HCT116 (cell line): ENCODE measurements around the gene MINK1. TPM values are rescaled to one million over a fixed set of nuclear protein-coding genes. Genes with fewer than 3 reads are reported as not detected.

Experiments used
- ATAC-seq: fragments of 200-7000 bp; cut with Tn5 transposase; 2 replicates; pipeline ENCODE4 v1.9.1; 2020; ENCODE audit warnings: mild to moderate bottlenecking, moderate library complexity
- BruUV-seq: library from RNA; stranded (reverse); fragments of 400-500 nt; replicated peaks from 2 replicates; lab custom pipeline; 2021; lab: Mats Ljungman, UMichigan
- CTCF ChIA-PET: fragments of 300-600 bp; sonication (Branson Sonifier 250); formaldehyde crosslinking; loops from one replicate; lab custom pipeline; 2021; ENCODE audit warnings: antibody characterized with exemption; lab: Charles Lee
- POLR2A ChIA-PET: fragments of 300-600, 350-600 bp; sonication (Branson Sonifier 250); formaldehyde crosslinking; loops from one replicate; lab custom pipeline; 2021; ENCODE audit warnings: antibody characterized with exemption; lab: Charles Lee
- RAD21 ChIA-PET, 2 experiments: fragments of 300-600 bp; sonication (Branson Sonifier 250); formaldehyde crosslinking; loops; one replicate each; lab custom pipeline; 2023; ENCODE audit warnings: low total read pairs in 2 of 2; ENCODE audit not compliant: uncharacterized antibody in 2 of 2, unreplicated experiment in 2 of 2, low non-redundant PET in 1 of 2; lab: Charles Lee
- DNase-seq: peaks from one replicate; pipeline ENCODE4 v3.0.0-alpha.2; 2010; ENCODE audit warnings: low read depth, low spot score
- H2AFZ ChIP-seq: fragments of 200-600 bp; shearing (Covaris generic), sonication (generic); 2 replicates; pipeline ENCODE4 v1.6.1; 2017; ENCODE audit warnings: low read depth, mixed run types, mixed read lengths, antibody characterized with exemption, low read length; ENCODE audit not compliant: poor library complexity, severe bottlenecking
- H3K27ac ChIP-seq: 2 replicates; pipeline ENCODE4 v1.5.1; 2012; ENCODE audit warnings: low read depth, low read length
- H3K27me3 ChIP-seq: fragments of 200-600 bp; sonication (generic); 2 replicates; pipeline ENCODE4 v1.6.1; 2016; ENCODE audit warnings: mixed run types, low read length, mixed read lengths; ENCODE audit not compliant: insufficient read depth
- H3K36me3 ChIP-seq, 2 experiments: fragments of 200-500 bp in 1 of 2; fragments of 200-600 bp in 1 of 2; sonication (Bioruptor generic) in 1 of 2; sonication (generic) in 1 of 2; 2 replicates each; pipeline versions ENCODE4 v1.5.1 to v1.6.1; 2014 to 2016; ENCODE audit warnings: low read length in 2 of 2, inconsistent platforms in 1 of 2, mixed read lengths in 1 of 2, mixed run types in 1 of 2; ENCODE audit not compliant: insufficient read depth in 2 of 2, control insufficient read depth in 1 of 2
- H3K4me1 ChIP-seq, 2 experiments: fragments of 200-600 bp in 1 of 2; sonication (generic) in 1 of 2; 2 replicates each; pipeline versions ENCODE4 v1.5.1 to v1.6.1; 2012 to 2017; ENCODE audit warnings: low read length in 2 of 2, inconsistent platforms in 1 of 2, mild to moderate bottlenecking in 1 of 2, mixed read lengths in 1 of 2, mixed run types in 1 of 2, moderate library complexity in 1 of 2; ENCODE audit not compliant: insufficient read depth in 2 of 2, control insufficient read depth in 1 of 2
- H3K4me2 ChIP-seq: fragments of 200-600 bp; sonication (generic); 2 replicates; pipeline ENCODE4 v1.6.1; 2017; ENCODE audit warnings: mixed run types, low read length, mixed read lengths
- H3K4me3 ChIP-seq, 2 experiments: fragments of 200-600 bp in 1 of 2; sonication (generic) in 1 of 2; replicated peaks in 1 of 2; 2 replicates each; pipeline ENCODE4 v1.5.1; 2011 to 2016; ENCODE audit warnings: low read length in 2 of 2, control low read depth in 1 of 2, low read depth in 1 of 2, mild to moderate bottlenecking in 1 of 2, mixed read lengths in 1 of 2, mixed run types in 1 of 2
- H3K79me2 ChIP-seq: fragments of 200-600 bp; sonication (generic); 2 replicates; pipeline ENCODE4 v1.6.1; 2017; ENCODE audit warnings: mild to moderate bottlenecking, mixed run types, low read length, moderate library complexity, mixed read lengths; ENCODE audit not compliant: insufficient read depth
- H3K9ac ChIP-seq: fragments of 200-600 bp; sonication (generic); 2 replicates; pipeline ENCODE4 v1.6.1; 2016; ENCODE audit warnings: low read length, mixed read lengths
- H3K9me2 ChIP-seq: fragments of 200-600 bp; sonication (generic), shearing (Covaris generic); 2 replicates; pipeline ENCODE4 v1.6.1; 2017; ENCODE audit warnings: mixed run types, mild to moderate bottlenecking, moderate library complexity; ENCODE audit not compliant: insufficient read depth
- H3K9me3 ChIP-seq, 2 experiments: fragments of 200-500 bp in 1 of 2; fragments of 200-600 bp in 1 of 2; sonication (Bioruptor generic) in 1 of 2; sonication (generic) in 1 of 2; 2 replicates each; pipeline ENCODE4 v1.6.1; 2014 to 2017; ENCODE audit warnings: low read length in 2 of 2, mixed read lengths in 2 of 2, inconsistent platforms in 1 of 2, low read depth in 1 of 2, mild to moderate bottlenecking in 1 of 2, mixed run types in 1 of 2, moderate library complexity in 1 of 2; ENCODE audit not compliant: control insufficient read depth in 1 of 2, insufficient read depth in 1 of 2
- H4K20me1 ChIP-seq: fragments of 200-600 bp; sonication (generic), shearing (Covaris generic); 2 replicates; pipeline ENCODE4 v1.6.1; 2017; ENCODE audit warnings: mixed run types, mild to moderate bottlenecking, moderate library complexity; ENCODE audit not compliant: insufficient read depth
- ATF3 ChIP-seq: IDR thresholded peaks from 2 replicates; pipeline ENCODE4 v1.6.1; 2012
- CBX3 ChIP-seq: IDR thresholded peaks from 2 replicates; pipeline ENCODE4 v1.6.1; 2012; ENCODE audit warnings: low read depth
- CEBPB ChIP-seq: IDR thresholded peaks from 2 replicates; pipeline ENCODE4 v1.6.1; 2012; ENCODE audit warnings: low read depth
- CTCF ChIP-seq, 3 experiments: fragments of 200-600 bp in 1 of 3; sonication (generic) in 1 of 3; IDR thresholded peaks in 2 of 3; conservative IDR thresholded peaks in 1 of 3; 2 replicates each; pipeline ENCODE4 v1.5.1; 2012 to 2017; ENCODE audit warnings: low read depth in 2 of 3, low read length in 2 of 3, antibody characterized with exemption in 1 of 3, borderline replicate concordance in 1 of 3, control low read depth in 1 of 3, mild to moderate bottlenecking in 1 of 3, mixed read lengths in 1 of 3, mixed run types in 1 of 3, moderate library complexity in 1 of 3; ENCODE audit not compliant: insufficient read depth in 1 of 3
- EGR1 ChIP-seq: IDR thresholded peaks from 2 replicates; pipeline ENCODE4 v1.6.1; 2012; ENCODE audit warnings: low read depth
- ELF1 ChIP-seq: IDR thresholded peaks from 2 replicates; pipeline ENCODE4 v1.6.1; 2012; ENCODE audit warnings: low read depth, borderline replicate concordance
- EZH2 ChIP-seq: fragments of 200-600 bp; sonication (generic); IDR thresholded peaks from 2 replicates; pipeline ENCODE4 v1.6.1; 2017; ENCODE audit warnings: antibody characterized with exemption, mixed run types
- POLR2A ChIP-seq: IDR thresholded peaks from 2 replicates; pipeline ENCODE4 v1.7.0; 2011; ENCODE audit warnings: borderline replicate concordance; ENCODE audit not compliant: insufficient read depth, insufficient read length; ENCODE audit errors: extremely low read depth
- POLR2AphosphoS5 ChIP-seq: IDR thresholded peaks from 2 replicates; pipeline ENCODE4 v1.6.1; 2011; ENCODE audit warnings: mild to moderate bottlenecking, low read depth, low read length, moderate library complexity
- RAD21 ChIP-seq: IDR thresholded peaks from 2 replicates; pipeline ENCODE4 v1.6.1; 2012; ENCODE audit warnings: low read depth, mild to moderate bottlenecking
- SIN3A ChIP-seq: IDR thresholded peaks from 2 replicates; pipeline ENCODE4 v1.6.1; 2012; ENCODE audit warnings: low read depth
- SP1 ChIP-seq: IDR thresholded peaks from 2 replicates; pipeline ENCODE4 v1.6.1; 2012; ENCODE audit warnings: low read depth
- TCF7L2 ChIP-seq: IDR thresholded peaks from 2 replicates; pipeline ENCODE4 v1.7.0; 2011; ENCODE audit warnings: borderline replicate concordance, inconsistent platforms; ENCODE audit not compliant: insufficient read depth, insufficient read length; ENCODE audit errors: extremely low read depth
- YY1 ChIP-seq: IDR thresholded peaks from 2 replicates; pipeline ENCODE4 v1.6.1; 2011; ENCODE audit warnings: low read length, low read depth, moderate library complexity, mild to moderate bottlenecking; ENCODE audit not compliant: insufficient replicate concordance; ENCODE audit errors: extremely low read depth
- ZFX ChIP-seq: fragments of 450-650 bp; IDR thresholded peaks from 2 replicates; pipeline ENCODE4 v1.6.1; 2017
- ZNF274 ChIP-seq: fragments of 200-500 bp; sonication (Bioruptor generic); IDR thresholded peaks from 2 replicates; pipeline ENCODE4 v1.6.1; 2014; ENCODE audit warnings: mild to moderate bottlenecking, low read depth, low read length, inconsistent platforms
- intact Hi-C: fragments of 100-400 bp; cut with micrococcal nuclease; formaldehyde crosslinking; loops from 2 replicates; pipeline ENCODE4 v1.10.0; 2022
- total RNA-seq: library from RNA; stranded (reverse); gene quantifications from one replicate; pipeline ENCODE4 v1.2.1, GENCODE V29; 2021; ENCODE audit not compliant: unreplicated experiment
- TF ChIP-seq, protein P1 (sequence below): IDR thresholded peaks from 2 replicates; pipeline ENCODE4 v1.6.1; 2012; ENCODE audit warnings: low read depth
- TF ChIP-seq, protein P2 (sequence below): IDR thresholded peaks from 2 replicates; pipeline ENCODE4 v1.6.1; 2012

The MINK1 gene
- total RNA-seq, 1 experiment from 2014 or later = 85.2 TPM

GRCh38 chr17:4863321-4863720 lies 30.2 kb downstream of the MINK1 start:
- Histone ChIP-seq H3K36me3 (no peaks in the 10 kb centered on the region), H3K27me3 (no peaks in the 10 kb centered on the region), H3K9me2 (no peaks in the 10 kb centered on the region), H3K79me2 (peaks cover 35% of the 10 kb centered on the region), H3K27ac (no peak overlapping the region), H3K9me3 (no peaks in the 10 kb centered on the region), H4K20me1 (no peaks in the 10 kb centered on the region), H2AFZ (no peak overlapping the region), H3K4me1 (peaks cover 6 to 10% of the 10 kb centered on the region in 2 experiments; a peak in 3 of 4 replicates), H3K4me2 (no peak overlapping the region), H3K9ac (no peak overlapping the region), H3K4me3 (no peak overlapping the region)
- BruUV-seq = no TSS peak
- ChIA-PET CTCF (no interaction called here), RAD21 (no interaction called here), POLR2A (no interaction called here)
- ATAC-seq = no peak
- TF ChIP-seq RAD21 (no peak), YY1 (no peak), TCF7L2 (no peak), ATF3 (no peak), CEBPB (no peak), CBX3 (no peak), EGR1 (no peak), ZNF274 (no peak), SIN3A (no peak), EZH2 (no peak), SP1 (no peak), ELF1 (no peak), POLR2AphosphoS5 (no peak), POLR2A (no peak), ZFX (no peak), CTCF (IDR thresholded peaks at IDR 0.05 in 2 of 3, conservative IDR thresholded peaks at IDR 0.05 in 1 of 3; ENCODE audit: borderline replicate concordance in 1 of 3, insufficient read depth in 1 of 3, low read depth in 2 of 3, low read length in 2 of 3) (no peak)
- TF ChIP-seq, protein P1, sequence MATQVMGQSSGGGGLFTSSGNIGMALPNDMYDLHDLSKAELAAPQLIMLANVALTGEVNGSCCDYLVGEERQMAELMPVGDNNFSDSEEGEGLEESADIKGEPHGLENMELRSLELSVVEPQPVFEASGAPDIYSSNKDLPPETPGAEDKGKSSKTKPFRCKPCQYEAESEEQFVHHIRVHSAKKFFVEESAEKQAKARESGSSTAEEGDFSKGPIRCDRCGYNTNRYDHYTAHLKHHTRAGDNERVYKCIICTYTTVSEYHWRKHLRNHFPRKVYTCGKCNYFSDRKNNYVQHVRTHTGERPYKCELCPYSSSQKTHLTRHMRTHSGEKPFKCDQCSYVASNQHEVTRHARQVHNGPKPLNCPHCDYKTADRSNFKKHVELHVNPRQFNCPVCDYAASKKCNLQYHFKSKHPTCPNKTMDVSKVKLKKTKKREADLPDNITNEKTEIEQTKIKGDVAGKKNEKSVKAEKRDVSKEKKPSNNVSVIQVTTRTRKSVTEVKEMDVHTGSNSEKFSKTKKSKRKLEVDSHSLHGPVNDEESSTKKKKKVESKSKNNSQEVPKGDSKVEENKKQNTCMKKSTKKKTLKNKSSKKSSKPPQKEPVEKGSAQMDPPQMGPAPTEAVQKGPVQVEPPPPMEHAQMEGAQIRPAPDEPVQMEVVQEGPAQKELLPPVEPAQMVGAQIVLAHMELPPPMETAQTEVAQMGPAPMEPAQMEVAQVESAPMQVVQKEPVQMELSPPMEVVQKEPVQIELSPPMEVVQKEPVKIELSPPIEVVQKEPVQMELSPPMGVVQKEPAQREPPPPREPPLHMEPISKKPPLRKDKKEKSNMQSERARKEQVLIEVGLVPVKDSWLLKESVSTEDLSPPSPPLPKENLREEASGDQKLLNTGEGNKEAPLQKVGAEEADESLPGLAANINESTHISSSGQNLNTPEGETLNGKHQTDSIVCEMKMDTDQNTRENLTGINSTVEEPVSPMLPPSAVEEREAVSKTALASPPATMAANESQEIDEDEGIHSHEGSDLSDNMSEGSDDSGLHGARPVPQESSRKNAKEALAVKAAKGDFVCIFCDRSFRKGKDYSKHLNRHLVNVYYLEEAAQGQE = no peak
- TF ChIP-seq, protein P2, sequence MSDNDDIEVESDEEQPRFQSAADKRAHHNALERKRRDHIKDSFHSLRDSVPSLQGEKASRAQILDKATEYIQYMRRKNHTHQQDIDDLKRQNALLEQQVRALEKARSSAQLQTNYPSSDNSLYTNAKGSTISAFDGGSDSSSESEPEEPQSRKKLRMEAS = no peak
- intact Hi-C loops = no loop called here
- no peak for DNase-seq
